NB4 (cell line): ENCODE results near the gene PLA2G2C.

Experiments used
- DNase-seq: peaks from one replicate; pipeline ENCODE4 v3.0.0; 2010; ENCODE audit warnings: low read depth
- H3K4me3 ChIP-seq: one replicate; pipeline ENCODE4 v1.5.1; 2011; ENCODE audit warnings: mild to moderate bottlenecking, low read depth, low read length, moderate library complexity
- CTCF ChIP-seq: IDR thresholded peaks from one replicate; pipeline ENCODE4 v1.5.1; 2012; ENCODE audit warnings: low read depth, low read length
- MAX ChIP-seq: IDR thresholded peaks from 2 replicates; pipeline ENCODE4 v1.6.1; 2011; ENCODE audit warnings: low read depth, low read length
- MYC ChIP-seq: IDR thresholded peaks from 2 replicates; pipeline ENCODE4 v1.6.1; 2011; ENCODE audit warnings: low read depth, low read length
- POLR2A ChIP-seq: IDR thresholded peaks from 2 replicates; pipeline ENCODE4 v1.6.1; 2011; ENCODE audit warnings: mild to moderate bottlenecking; ENCODE audit not compliant: insufficient read length; ENCODE audit errors: extremely low read depth

The PLA2G2C gene

GRCh38 chr1:20141001-20141400 is 45.3 kb downstream of the PLA2G2C start:
- TF ChIP-seq MAX = no peak
- no peak for TF ChIP-seq MYC
- TF ChIP-seq POLR2A = no peak
- TF ChIP-seq CTCF = no peak

GRCh38 chr1:20139776-20140612 is 46.3 kb downstream of the PLA2G2C start:
- DNase-seq = no peak
- no peak overlapping the region for H3K4me3 ChIP-seq
- TF ChIP-seq CTCF = no peak
- TF ChIP-seq MAX = no peak
- TF ChIP-seq POLR2A = no peak
- no peak for TF ChIP-seq MYC

More at GRCh38 chr1:20141001-20141400, 45.3 kb downstream of the PLA2G2C start:
- DNase-seq = no peak
- no peak overlapping the region for H3K4me3 ChIP-seq

- H3K4me3 ChIP-seq = no peak within 1 kb of the TSS
- DNase-seq = no peak
- no peak for TF ChIP-seq POLR2A
- no peak for TF ChIP-seq MAX
- no peak for TF ChIP-seq CTCF
- TF ChIP-seq MYC = no peak
Observed at GRCh38 chr1:20138961-20139550, 47.3 kb downstream of the PLA2G2C start, which contains the start of gene PLA2G2F. PLA2G2F (plus strand) TSS chr1:20139323; CDS start chr1:20139428, 105 bp downstream.

- TF ChIP-seq MAX (no peak), POLR2A (no peak), MYC (no peak), CTCF (no peak)
- no peak overlapping the region for H3K4me3 ChIP-seq
- no peak for DNase-seq
Observed at GRCh38 chr1:20138346-20138745, 48.0 kb downstream of the PLA2G2C start.

GRCh38 chr1:20137604-20138003 is 48.7 kb downstream of the PLA2G2C start:
- H3K4me3 ChIP-seq = no peak overlapping the region
- no peak for TF ChIP-seq CTCF
- TF ChIP-seq POLR2A = no peak
- TF ChIP-seq MYC = no peak
- no peak for TF ChIP-seq MAX
- DNase-seq = no peak
